CD4-positive, alpha-beta memory T cell (primary cell): ENCODE measurements around the gene MDH1. TPM values are rescaled to one million over a fixed set of nuclear protein-coding genes. Genes with fewer than 3 reads are reported as not detected.
"Not testable (repeated sequence)": the region's sequence is repeated elsewhere in the genome, so short reads cannot be mapped to it uniquely, and the experiment has no call there.

ENCODE experiments used
- CTCF ChIA-PET: fragments of 350-600 bp; sonication (Branson Sonifier 250); formaldehyde crosslinking; loops from one replicate; lab custom pipeline; 2021; ENCODE audit warnings: inconsistent platforms; ENCODE audit not compliant: partially characterized antibody; lab: Charles Lee
- POLR2A ChIA-PET: fragments of 350-600 bp; sonication (Branson Sonifier 250); formaldehyde crosslinking; loops from one replicate; lab custom pipeline; 2021; ENCODE audit not compliant: partially characterized antibody; lab: Charles Lee
- DNase-seq, 5 donors: peaks; one replicate each; pipeline versions ENCODE4 v3.0.0 to v3.0.0-alpha.2; 2020 to 2022; ENCODE audit warnings: mixed read lengths in 1 of 5
- H3K27ac ChIP-seq: one replicate; pipeline ENCODE4 v1.7.0; 2013; ENCODE audit warnings: low read depth, low read length
- H3K27me3 ChIP-seq: 2 replicates; pipeline ENCODE4 v1.7.0; 2013; ENCODE audit warnings: mild to moderate bottlenecking, low read length, moderate library complexity; ENCODE audit not compliant: insufficient read depth
- H3K36me3 ChIP-seq: 2 replicates; pipeline ENCODE4 v1.7.0; 2013; ENCODE audit warnings: mild to moderate bottlenecking, low read length, moderate library complexity; ENCODE audit not compliant: insufficient read depth
- H3K4me1 ChIP-seq: 2 replicates; pipeline ENCODE4 v1.7.0; 2013; ENCODE audit warnings: mild to moderate bottlenecking, low read length, moderate library complexity; ENCODE audit not compliant: insufficient read depth
- H3K4me3 ChIP-seq, 2 donors: one replicate each; pipeline ENCODE4 v1.7.0; 2013; ENCODE audit warnings: low read length in 2 of 2, mild to moderate bottlenecking in 1 of 2
- H3K9me3 ChIP-seq, 2 donors: one replicate each; pipeline ENCODE4 v1.7.0; 2013; ENCODE audit warnings: low read length in 2 of 2, control low read depth in 1 of 2; ENCODE audit not compliant: control insufficient read depth in 1 of 2
- H3K27ac Mint-ChIP-seq, 7 donors: one replicate each; pipeline ENCODE4 v1.8.0; 2020 to 2021; ENCODE audit warnings: mixed read lengths in 7 of 7, mild to moderate bottlenecking in 6 of 7, inconsistent platforms in 3 of 7, moderate library complexity in 3 of 7
- H3K27me3 Mint-ChIP-seq, 2 donors: one replicate each; pipeline ENCODE4 v1.8.0; 2020 to 2021; ENCODE audit warnings: mixed read lengths in 2 of 2
- H3K36me3 Mint-ChIP-seq, 2 donors: one replicate each; pipeline ENCODE4 v1.8.0; 2020 to 2021; ENCODE audit warnings: mixed read lengths in 2 of 2, inconsistent platforms in 1 of 2, mild to moderate bottlenecking in 1 of 2
- H3K4me1 Mint-ChIP-seq, 4 donors: one replicate each; pipeline ENCODE4 v1.8.0; 2020 to 2021; ENCODE audit warnings: mixed read lengths in 4 of 4, mild to moderate bottlenecking in 1 of 4
- H3K4me3 Mint-ChIP-seq, 8 donors: one replicate each; pipeline ENCODE4 v1.8.0; 2020 to 2021; ENCODE audit warnings: mixed read lengths in 8 of 8, mild to moderate bottlenecking in 7 of 8, moderate library complexity in 6 of 8, inconsistent platforms in 3 of 8
- H3K9me3 Mint-ChIP-seq, 8 donors: one replicate each; pipeline ENCODE4 v1.8.0; 2020 to 2021; ENCODE audit warnings: mixed read lengths in 8 of 8, mild to moderate bottlenecking in 5 of 8, inconsistent platforms in 3 of 8, moderate library complexity in 1 of 8
- intact Hi-C: fragments of 100-400 bp; cut with micrococcal nuclease; formaldehyde crosslinking; loops from one replicate; pipeline ENCODE4 v1.15.1; 2023
- polyA plus RNA-seq, 2 donors: library from polyadenylated mRNA; unstranded; fragments of 300-500 nt; fragmentation: Illumina TruSeq; gene quantifications; one replicate each; pipeline ENCODE4 v1.2.3, GENCODE V29; 2021
- total RNA-seq, 2 experiments: library from RNA; stranded (reverse); gene quantifications; one replicate each; pipeline ENCODE4 v1.2.3, GENCODE V29; 2021

MDH1 gene
- total and polyA plus RNA-seq, 4 experiments from 2014 or later: 93.8 to 380 (median 162) TPM

DNA sequence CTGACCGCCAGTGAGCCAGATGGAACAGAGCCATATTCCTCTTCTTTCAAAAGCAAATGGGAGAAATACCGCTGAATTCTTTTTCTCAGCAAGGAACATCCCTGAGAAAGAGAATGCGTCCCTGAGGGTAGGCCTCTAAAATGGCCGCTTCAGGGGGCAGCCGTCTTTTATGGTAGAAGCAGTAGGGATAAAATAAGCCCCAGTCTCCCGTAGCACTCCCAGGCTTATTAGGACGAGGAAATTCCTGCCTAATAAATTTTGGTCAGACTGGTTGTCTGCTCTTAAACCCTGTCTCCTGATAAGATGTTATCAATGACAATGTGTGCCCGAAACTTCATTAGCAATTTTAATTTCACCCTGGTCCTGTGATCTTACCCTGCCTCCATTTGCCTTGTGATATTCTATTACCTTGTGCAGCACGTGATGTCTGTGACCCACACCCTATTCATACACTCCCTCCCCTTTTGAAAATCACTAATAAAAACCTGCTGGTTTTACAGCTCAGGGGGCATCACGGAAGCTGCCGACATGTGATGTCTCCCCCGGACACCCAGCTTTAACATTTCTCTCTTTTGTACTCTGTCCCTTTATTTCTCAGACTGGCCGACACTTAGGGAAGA, 14.9 kb upstream of the MDH1 start:
- H3K9me3 ChIP-seq, H3K27me3 ChIP-seq, DNase-seq, CTCF ChIA-PET, H3K27me3 Mint-ChIP-seq, H3K4me1 Mint-ChIP-seq, H3K4me1 ChIP-seq, H3K4me3 Mint-ChIP-seq, H3K36me3 ChIP-seq, H3K4me3 ChIP-seq, H3K27ac ChIP-seq, POLR2A ChIA-PET, intact Hi-C loops, H3K27ac Mint-ChIP-seq: not testable (repeated sequence)
- Mint-ChIP-seq H3K36me3 (peaks cover 19 to 30% of the 10 kb centered on the region in 2 donors), H3K9me3 (peaks cover 2 to 18% (median 15%) of the 10 kb centered on the region in 8 donors)

- POLR2A ChIA-PET: no interaction called here
- DNase-seq: no peak
- CTCF ChIA-PET: no interaction called here
Observed at GRCh38 chr2:63576546-63576945, 12.2 kb upstream of the MDH1 start.

GRCh38 chr2:63578767-63579166, 10.0 kb upstream of the MDH1 start:
- no peaks in the 10 kb centered on the region for H3K4me1 ChIP-seq
- peaks cover 0 to 7% (median 6%) of the 10 kb centered on the region in 8 donors for H3K9me3 Mint-ChIP-seq
- no peak overlapping the region for H3K4me3 Mint-ChIP-seq
- peaks cover 4 to 5% of the 10 kb centered on the region in 2 donors for H3K36me3 Mint-ChIP-seq
- H3K9me3 ChIP-seq: no peaks in the 10 kb centered on the region
- H3K4me1 Mint-ChIP-seq: peaks cover 0 to 10% (median 5%) of the 10 kb centered on the region in 4 donors
- no peaks in the 10 kb centered on the region for H3K36me3 ChIP-seq
- DNase-seq: no peak
- H3K4me3 ChIP-seq: no peak overlapping the region
- no peak overlapping the region for H3K27ac Mint-ChIP-seq
- no peaks in the 10 kb centered on the region for H3K27me3 ChIP-seq
- ChIA-PET POLR2A (no interaction called here), CTCF (no interaction called here)
- H3K27me3 Mint-ChIP-seq: no peaks in the 10 kb centered on the region
- H3K27ac ChIP-seq: no peak overlapping the region
- intact Hi-C loops: no loop called here

More at GRCh38 chr2:63576546-63576945, 12.2 kb upstream of the MDH1 start:
- H3K4me3 Mint-ChIP-seq: no peak overlapping the region
- H3K4me3 ChIP-seq: no peak overlapping the region
- peaks cover 8 to 14% of the 10 kb centered on the region in 2 donors for H3K36me3 Mint-ChIP-seq
- intact Hi-C loops: no loop called here
- H3K27ac ChIP-seq: no peak overlapping the region
- H3K27me3 Mint-ChIP-seq: no peaks in the 10 kb centered on the region
- H3K4me1 Mint-ChIP-seq: peaks cover 0 to 6% (median 3%) of the 10 kb centered on the region in 4 donors
- H3K9me3 Mint-ChIP-seq: peaks cover 0 to 11% (median 7%) of the 10 kb centered on the region in 8 donors
- no peaks in the 10 kb centered on the region for H3K36me3 ChIP-seq
- no peaks in the 10 kb centered on the region for H3K4me1 ChIP-seq
- no peaks in the 10 kb centered on the region for H3K27me3 ChIP-seq
- H3K27ac Mint-ChIP-seq: no peak overlapping the region
- H3K9me3 ChIP-seq: no peaks in the 10 kb centered on the region

- H3K9me3 Mint-ChIP-seq: peaks cover 0 to 3% (median 0%) of the 10 kb centered on the region in 8 donors
- no peak overlapping the region for H3K27ac Mint-ChIP-seq
- peaks cover 0 to 2% of the 10 kb centered on the region in 2 donors for H3K36me3 Mint-ChIP-seq
- no peaks in the 10 kb centered on the region for H3K27me3 ChIP-seq
- DNase-seq: no peak
- POLR2A ChIA-PET: no interaction called here
- H3K4me3 Mint-ChIP-seq: no peak overlapping the region
- no peaks in the 10 kb centered on the region for H3K36me3 ChIP-seq
- no peak overlapping the region for H3K4me3 ChIP-seq
- peaks cover 0 to 10% (median 5%) of the 10 kb centered on the region in 4 donors for H3K4me1 Mint-ChIP-seq
- CTCF ChIA-PET: no interaction called here
- no peak overlapping the region for H3K27ac ChIP-seq
- no peaks in the 10 kb centered on the region for H3K4me1 ChIP-seq
- H3K9me3 ChIP-seq: no peaks in the 10 kb centered on the region
- intact Hi-C loops: no loop called here
- H3K27me3 Mint-ChIP-seq: no peaks in the 10 kb centered on the region
Observed at GRCh38 chr2:63580651-63581297, 8.0 kb upstream of the MDH1 start.

DNA sequence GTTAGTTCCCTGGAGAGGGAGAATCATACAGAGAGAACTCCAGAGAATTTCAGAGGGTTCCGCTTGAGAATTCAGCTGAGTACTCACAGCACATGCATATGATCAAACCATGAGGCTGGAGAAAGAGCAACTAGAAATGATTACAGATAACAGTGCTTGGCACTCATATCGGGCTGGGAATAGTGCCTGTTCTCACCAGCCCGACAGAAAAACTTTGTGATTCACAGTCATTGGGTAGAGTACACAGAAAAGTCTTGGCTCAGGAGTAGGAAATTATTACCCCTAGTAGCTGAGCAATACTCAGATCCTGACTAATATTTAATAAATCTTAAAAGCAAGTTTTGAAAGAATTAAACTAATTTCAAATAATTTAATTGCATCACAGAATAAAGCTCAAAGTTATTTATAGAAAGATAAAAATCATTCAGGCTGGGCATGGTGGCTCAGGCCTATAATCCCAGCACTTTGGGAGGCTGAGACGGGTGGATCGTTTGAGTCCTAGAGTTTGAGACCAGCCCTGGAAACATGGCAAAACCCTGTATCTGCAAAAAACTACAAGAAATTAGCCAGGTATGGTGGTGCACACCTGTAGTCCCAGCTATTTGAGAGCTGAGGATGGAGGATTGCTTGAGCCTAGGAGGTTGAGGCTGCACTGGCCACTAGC, 7.3 kb upstream of the MDH1 start:
- H3K4me3 ChIP-seq: no peak overlapping the region
- POLR2A ChIA-PET: no interaction called here
- H3K27ac ChIP-seq: no peak overlapping the region
- H3K27ac Mint-ChIP-seq: no peak overlapping the region
- no peaks in the 10 kb centered on the region for H3K36me3 ChIP-seq
- H3K4me1 Mint-ChIP-seq: peaks cover 0 to 10% (median 4%) of the 10 kb centered on the region in 4 donors
- DNase-seq: no peak
- peaks cover 0 to 3% (median 0%) of the 10 kb centered on the region in 8 donors for H3K9me3 Mint-ChIP-seq
- CTCF ChIA-PET: no interaction called here
- no peaks in the 10 kb centered on the region for H3K4me1 ChIP-seq
- intact Hi-C loops: no loop called here
- H3K27me3 Mint-ChIP-seq: no peaks in the 10 kb centered on the region
- H3K4me3 Mint-ChIP-seq: no peak overlapping the region
- no peaks in the 10 kb centered on the region for H3K27me3 ChIP-seq
- H3K9me3 ChIP-seq: no peaks in the 10 kb centered on the region
- peaks cover 0 to 2% of the 10 kb centered on the region in 2 donors for H3K36me3 Mint-ChIP-seq

- ChIA-PET POLR2A (no interaction called here), CTCF (no interaction called here)
- peaks cover 11% of the 10 kb centered on the region for H3K4me1 ChIP-seq
- no peak overlapping the region for H3K4me3 ChIP-seq
- intact Hi-C loops: no loop called here
- H3K9me3 ChIP-seq: no peaks in the 10 kb centered on the region
- Mint-ChIP-seq H3K9me3 (peaks cover 0 to 3% (median 0%) of the 10 kb centered on the region in 8 donors), H3K27ac (peak overlapping the region in 1 of 7 donors; percentile 17), H3K27me3 (no peaks in the 10 kb centered on the region), H3K4me3 (no peak overlapping the region), H3K36me3 (peaks cover 0 to 2% of the 10 kb centered on the region in 2 donors), H3K4me1 (peaks cover 6 to 23% (median 16%) of the 10 kb centered on the region in 4 donors)
- no peak for DNase-seq
- no peak overlapping the region for H3K27ac ChIP-seq
- no peaks in the 10 kb centered on the region for H3K36me3 ChIP-seq
- no peaks in the 10 kb centered on the region for H3K27me3 ChIP-seq
Observed at GRCh38 chr2:63582873-63583272, 5.9 kb upstream of the MDH1 start.
